AG08396 (cell line): ENCODE results near the gene FZR1.
"Not testable (repeated sequence)": the region's sequence is repeated elsewhere in the genome, so short reads cannot be mapped to it uniquely, and the experiment has no call there.

ENCODE experiments used
- DNase-seq: peaks from one replicate; pipeline ENCODE4 v3.0.0; 2012; ENCODE audit warnings: low spot score, mixed read lengths

FZR1 gene

GRCh38 chr19:3573858-3574637 lies 67.9 kb downstream of the FZR1 start:
- peak; percentile 96 for DNase-seq

DNA sequence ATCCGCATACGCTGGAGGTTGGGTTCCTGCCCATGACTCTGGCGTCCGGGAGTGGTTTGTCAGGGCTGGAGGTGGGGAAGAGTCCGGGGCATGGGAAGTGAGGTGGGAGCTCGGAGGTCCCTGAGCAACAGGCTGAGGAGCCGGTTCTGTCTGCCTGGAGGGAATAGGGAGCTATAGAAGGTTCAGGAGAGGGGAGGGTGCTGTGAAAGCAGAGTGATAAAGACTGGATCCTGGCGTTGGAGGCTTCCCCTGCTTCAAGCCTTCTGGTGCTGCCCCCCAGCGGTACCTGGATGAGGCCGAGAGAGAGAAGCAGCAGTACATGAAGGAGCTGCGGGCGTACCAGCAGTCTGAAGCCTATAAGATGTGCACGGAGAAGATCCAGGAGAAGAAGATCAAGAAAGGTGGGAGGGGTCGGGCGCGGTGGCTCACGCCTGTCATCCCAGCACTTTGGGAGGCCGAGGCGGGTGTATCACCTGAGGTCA lies 69.2 kb downstream of the FZR1 start:
- no peak for DNase-seq

DNA sequence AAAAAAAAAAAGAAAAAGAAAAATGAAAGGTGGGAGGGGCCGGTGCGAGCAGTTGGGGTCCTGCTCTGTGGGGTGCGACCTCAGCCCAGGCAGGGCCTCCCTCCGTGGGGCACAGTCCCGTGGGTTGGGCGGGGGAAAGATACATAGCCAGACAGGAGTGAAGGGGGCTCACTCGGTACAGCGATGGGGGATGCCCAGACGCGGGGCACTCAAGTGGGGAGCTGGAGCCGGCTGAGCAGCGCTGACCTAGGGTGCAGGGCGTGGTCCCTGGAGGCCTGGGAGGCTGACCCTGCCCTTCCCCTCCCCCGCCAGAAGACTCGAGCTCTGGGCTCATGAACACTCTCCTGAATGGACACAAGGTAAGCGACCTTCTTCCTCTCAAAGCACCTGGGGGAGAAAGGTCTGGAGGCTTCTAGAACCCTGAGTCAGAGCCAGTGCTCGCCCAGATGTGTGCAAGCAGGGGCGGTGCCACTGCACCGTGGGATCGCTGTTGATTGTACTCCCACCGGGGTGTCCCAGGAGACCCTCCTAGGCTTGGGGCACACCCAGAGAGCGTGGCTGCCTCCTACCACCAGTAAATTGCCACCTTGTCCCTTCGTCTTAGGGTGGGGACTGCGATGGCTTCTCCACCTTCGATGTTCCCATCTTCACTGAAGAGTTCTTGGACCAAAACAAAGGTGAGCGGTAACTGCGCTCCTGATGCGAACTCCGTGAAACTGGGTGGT lies 70.0 kb downstream of the FZR1 start:
- DNase-seq: no peak

DNA sequence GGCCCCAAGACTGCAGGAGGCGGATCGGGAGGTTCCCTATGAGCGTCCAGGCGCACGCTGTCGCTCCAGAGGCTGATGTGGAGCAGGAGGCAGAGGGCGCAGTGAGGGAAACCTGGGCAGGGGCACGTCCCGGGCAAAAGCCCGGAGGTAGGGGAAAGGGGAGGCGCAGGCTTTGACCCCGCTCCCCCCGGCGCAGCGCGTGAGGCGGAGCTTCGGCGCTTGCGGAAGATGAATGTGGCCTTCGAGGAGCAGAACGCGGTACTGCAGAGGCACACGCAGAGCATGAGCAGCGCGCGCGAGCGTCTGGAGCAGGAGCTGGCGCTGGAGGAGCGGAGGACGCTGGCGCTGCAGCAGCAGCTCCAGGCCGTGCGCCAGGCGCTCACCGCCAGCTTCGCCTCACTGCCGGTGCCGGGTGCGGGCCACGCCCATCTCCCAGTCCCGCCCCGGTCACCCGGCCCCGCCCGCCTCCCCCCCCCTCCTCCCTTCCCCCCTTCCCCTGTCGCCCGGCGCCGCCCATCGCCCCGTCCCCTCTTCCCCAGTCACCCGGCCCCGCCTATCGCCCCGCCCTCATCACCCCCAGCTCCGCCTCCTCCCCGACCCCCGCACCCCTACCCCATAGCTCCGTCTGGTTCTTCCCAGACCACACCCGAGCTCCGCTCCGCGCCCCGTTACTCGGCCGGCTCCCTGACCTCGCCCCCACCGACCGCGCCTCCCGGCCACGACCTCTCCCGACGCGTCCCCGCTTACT lies 70.8 kb downstream of the FZR1 start:
- DNase-seq: no peak

- no peak for DNase-seq
Observed at GRCh38 chr19:3577723-3578344, 71.7 kb downstream of the FZR1 start.

- no peak for DNase-seq
Observed at GRCh38 chr19:3578390-3578789, 72.3 kb downstream of the FZR1 start.

GRCh38 chr19:3580156-3580934 lies 74.2 kb downstream of the FZR1 start:
- DNase-seq: peak; percentile 89

DNA sequence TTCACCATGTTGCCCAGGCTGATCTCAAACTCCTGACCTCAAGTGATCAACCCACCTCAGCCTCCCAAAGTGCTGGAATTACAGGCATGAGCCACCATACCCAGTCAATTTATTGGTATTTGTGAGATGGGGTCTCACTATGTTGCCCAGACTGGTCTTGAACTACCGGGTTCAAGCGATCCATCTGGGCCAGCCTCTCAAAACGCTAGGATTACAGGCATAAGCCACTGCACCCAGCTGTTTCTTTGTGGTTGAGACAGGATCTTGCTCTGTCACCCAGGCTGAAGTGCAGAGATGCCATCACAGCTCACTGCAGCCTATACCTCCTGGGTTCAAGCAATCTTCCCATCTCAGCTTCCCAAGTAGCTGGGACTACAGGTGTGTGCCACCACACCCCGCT lies 75.7 kb downstream of the FZR1 start:
- not testable (repeated sequence) for DNase-seq

- DNase-seq: not testable (repeated sequence)
Observed at GRCh38 chr19:3584036-3584802, 78.1 kb downstream of the FZR1 start.

- DNase-seq: no peak
Observed at GRCh38 chr19:3585301-3586126, 79.4 kb downstream of the FZR1 start, which contains the start of gene GIPC3. GIPC3 (plus strand) TSS chr19:3585478; CDS start chr19:3585598, 120 bp downstream.

- no peak for DNase-seq
Observed at GRCh38 chr19:3586127-3586626, 80.1 kb downstream of the FZR1 start.

GRCh38 chr19:3586707-3587346 lies 80.7 kb downstream of the FZR1 start:
- DNase-seq: no peak
